Fibroblast of pulmonary artery (primary cell): ENCODE data around the gene SNAPC1.

Experiments
- DNase-seq: peaks from one replicate; pipeline ENCODE4 v3.0.0-alpha.2; 2010; ENCODE audit warnings: low read depth
- H3K4me3 ChIP-seq: replicated peaks from 2 replicates; pipeline ENCODE4 v1.5.1; 2011; ENCODE audit warnings: low read depth, mild to moderate bottlenecking, control low read depth, low read length, moderate library complexity
- CTCF ChIP-seq: IDR thresholded peaks from 2 replicates; pipeline ENCODE4 v1.5.1; 2011; ENCODE audit warnings: mild to moderate bottlenecking, control low read depth, low read length, inconsistent platforms; ENCODE audit errors: missing control alignments

SNAPC1 gene

GRCh38 chr14:61720741-61721140, 41.5 kb upstream of the SNAPC1 start:
- TF ChIP-seq CTCF, result no peak
- no peak for DNase-seq
- peak overlapping the region; percentile 11 for H3K4me3 ChIP-seq

- DNase-seq, result no peak
- H3K4me3 ChIP-seq, result no peak overlapping the region
- no peak for TF ChIP-seq CTCF
These were observed 38.1 kb upstream of the SNAPC1 start for GRCh38 chr14:61724133-61724532.

GRCh38 chr14:61726778-61727658, 35.2 kb upstream of the SNAPC1 start:
- H3K4me3 ChIP-seq, result no peak overlapping the region
- no peak for TF ChIP-seq CTCF
- no peak for DNase-seq

- TF ChIP-seq CTCF, result peak; percentile 25
- DNase-seq, result no peak
- no peak overlapping the region for H3K4me3 ChIP-seq
These were observed 31.4 kb upstream of the SNAPC1 start for GRCh38 chr14:61730756-61731373.

- no peak overlapping the region for H3K4me3 ChIP-seq
- DNase-seq, result no peak
- TF ChIP-seq CTCF, result peak; percentile 16
These were observed 28.2 kb upstream of the SNAPC1 start for GRCh38 chr14:61733972-61734371.

- no peak for DNase-seq
- no peak overlapping the region for H3K4me3 ChIP-seq
- no peak for TF ChIP-seq CTCF
These were observed 25.5 kb upstream of the SNAPC1 start for GRCh38 chr14:61736751-61737150.

GRCh38 chr14:61737915-61738314, 24.3 kb upstream of the SNAPC1 start:
- TF ChIP-seq CTCF, result no peak
- no peak for DNase-seq
- no peak overlapping the region for H3K4me3 ChIP-seq
